T1000 (cell line): ENCODE results near the gene CDX1.

Experiments
- DNase-seq: peaks from one replicate; lab custom pipeline; 2025; ENCODE audit warnings: mixed read lengths; lab: John Stamatoyannopoulos, UW

CDX1 gene

DNA sequence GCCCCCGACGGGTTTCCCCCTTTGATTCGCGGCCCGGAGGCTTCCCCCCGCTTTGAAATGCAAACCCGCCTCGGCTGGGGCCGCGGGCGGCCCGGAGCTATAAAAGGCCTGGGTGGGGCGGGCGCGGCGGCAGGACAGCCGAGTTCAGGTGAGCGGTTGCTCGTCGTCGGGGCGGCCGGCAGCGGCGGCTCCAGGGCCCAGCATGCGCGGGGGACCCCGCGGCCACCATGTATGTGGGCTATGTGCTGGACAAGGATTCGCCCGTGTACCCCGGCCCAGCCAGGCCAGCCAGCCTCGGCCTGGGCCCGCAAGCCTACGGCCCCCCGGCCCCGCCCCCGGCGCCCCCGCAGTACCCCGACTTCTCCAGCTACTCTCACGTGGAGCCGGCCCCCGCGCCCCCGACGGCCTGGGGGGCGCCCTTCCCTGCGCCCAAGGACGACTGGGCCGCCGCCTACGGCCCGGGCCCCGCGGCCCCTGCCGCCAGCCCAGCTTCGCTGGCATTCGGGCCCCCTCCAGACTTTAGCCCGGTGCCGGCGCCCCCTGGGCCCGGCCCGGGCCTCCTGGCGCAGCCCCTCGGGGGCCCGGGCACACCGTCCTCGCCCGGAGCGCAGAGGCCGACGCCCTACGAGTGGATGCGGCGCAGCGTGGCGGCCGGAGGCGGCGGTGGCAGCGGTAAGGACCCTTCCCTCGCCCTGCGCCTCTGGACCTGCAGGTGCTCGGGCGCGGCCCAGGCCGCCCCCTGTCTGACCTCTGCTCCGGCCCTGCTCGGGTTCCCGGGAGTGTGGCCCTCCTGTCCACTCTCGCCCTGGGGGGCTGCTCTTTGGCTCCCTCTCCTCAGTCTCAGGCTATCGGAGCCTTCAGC, at the start of gene CDX1:
TSS of gene CDX1 (plus strand) at position 129 of the 862 bp plus-strand sequence. CDS start at position 228, 99 bp downstream.
- DNase-seq = no peak

DNA sequence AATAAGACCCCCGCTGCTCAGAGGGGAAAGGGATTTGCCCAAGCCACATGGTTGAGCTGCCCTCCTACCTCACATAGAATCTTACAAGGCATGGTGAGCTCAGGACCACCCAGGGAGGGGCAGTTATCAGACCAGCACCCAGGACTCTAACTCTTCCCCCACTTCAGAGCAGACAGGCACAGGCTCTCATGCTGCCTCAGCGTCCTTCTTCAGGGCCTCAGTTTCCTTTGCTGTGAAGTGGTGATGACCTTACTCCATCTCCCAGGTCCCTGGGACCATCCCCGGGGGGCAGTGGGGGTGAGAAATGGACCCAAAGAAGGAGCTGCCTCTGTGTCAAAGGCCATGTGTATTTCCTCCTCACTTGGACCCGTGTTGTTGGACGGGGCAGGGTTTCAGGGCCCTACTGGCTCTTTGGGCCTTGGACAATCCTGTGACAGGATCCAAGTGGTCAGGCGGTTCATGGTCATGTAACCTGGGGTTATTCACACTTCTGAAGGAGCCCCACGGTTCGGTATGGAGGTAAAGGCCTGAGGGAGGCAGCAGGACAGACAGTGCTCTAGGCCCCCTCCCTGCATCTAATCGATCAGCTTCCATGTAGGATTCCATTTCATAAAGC, 48.5 kb upstream of the CDX1 start:
- DNase-seq = no peak

DNA sequence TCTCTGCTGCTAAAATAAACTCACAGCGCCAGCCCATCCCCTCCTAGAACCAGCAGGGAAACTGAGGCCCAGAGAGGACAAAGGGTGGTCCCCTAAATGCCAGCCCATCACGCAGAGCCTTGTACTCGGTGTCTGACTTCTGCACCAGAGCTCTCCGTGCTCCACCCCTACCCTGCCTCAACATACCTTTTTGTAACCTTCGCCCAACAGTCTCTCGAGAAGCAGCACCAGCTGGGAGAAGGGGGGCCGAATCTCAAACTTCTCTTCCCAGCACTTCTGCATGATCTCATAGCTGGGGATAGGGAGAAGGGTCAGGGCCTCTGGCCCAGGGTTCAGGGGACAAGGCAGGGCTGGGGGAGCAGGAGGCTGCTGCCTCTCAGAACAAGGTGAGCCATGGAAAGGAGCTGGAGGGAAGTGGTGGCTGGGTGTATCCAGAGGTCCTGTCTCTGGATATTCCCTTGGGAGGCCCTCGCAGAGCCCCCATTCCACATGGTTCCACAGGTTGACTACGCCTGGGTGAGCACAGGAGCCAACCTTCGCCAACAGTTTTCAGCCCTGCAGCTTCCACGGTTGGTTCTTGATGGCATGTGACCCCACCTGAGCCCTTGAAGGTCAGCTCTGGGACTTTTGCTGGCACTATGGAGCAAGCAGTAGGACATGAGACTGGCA, 47.9 kb upstream of the CDX1 start:
- DNase-seq = no peak

DNA sequence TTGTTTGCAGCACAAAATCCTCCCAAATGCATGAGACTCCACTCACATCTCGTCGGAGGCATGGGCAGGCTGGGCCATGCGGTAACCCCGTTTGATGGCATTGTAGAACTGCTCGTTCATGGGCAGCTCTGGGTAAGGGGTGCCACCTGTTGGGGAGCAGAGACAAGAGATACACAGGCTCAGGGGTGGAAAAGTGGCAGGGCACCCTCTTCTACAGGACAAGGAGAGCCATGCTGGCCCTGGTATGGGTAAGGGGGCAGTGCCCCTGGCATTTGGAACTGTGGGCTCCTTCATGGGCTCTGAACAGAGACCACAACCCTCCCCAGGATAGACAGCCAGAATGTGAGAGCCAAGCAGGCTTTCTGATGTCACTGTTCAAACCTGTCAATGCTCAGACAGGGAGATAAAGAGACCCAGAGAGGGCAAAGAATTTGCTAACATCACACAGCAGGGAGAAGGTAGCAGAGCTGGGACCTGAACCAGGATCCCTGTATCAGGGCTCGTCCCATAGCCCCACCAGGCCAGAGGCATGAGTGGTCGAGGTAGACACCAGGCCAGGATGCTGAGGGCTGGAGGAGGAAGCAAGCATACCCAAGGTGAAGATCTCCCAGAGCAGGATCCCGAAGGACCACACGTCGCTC, 47.0 kb upstream of the CDX1 start:
- no peak for DNase-seq

DNA sequence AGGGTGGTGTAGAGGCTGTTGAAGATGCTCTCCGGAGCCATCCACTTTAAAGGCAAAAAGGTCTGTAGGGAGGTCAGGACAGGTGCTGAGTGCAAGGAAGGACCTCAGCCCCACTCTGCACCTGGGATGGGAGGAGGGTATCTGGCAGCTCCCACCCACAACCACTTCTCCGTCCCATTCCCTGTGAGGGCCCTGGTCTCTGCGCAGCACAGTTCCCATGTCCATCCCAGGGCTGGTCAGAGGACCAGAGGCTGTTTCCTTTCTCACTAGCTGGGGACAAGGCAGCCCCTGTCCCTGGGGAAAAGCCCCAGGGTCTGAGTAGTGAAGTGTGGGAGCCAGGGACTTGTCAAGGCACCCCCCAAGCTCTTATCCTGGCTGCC, 46.5 kb upstream of the CDX1 start:
- DNase-seq = no peak

DNA sequence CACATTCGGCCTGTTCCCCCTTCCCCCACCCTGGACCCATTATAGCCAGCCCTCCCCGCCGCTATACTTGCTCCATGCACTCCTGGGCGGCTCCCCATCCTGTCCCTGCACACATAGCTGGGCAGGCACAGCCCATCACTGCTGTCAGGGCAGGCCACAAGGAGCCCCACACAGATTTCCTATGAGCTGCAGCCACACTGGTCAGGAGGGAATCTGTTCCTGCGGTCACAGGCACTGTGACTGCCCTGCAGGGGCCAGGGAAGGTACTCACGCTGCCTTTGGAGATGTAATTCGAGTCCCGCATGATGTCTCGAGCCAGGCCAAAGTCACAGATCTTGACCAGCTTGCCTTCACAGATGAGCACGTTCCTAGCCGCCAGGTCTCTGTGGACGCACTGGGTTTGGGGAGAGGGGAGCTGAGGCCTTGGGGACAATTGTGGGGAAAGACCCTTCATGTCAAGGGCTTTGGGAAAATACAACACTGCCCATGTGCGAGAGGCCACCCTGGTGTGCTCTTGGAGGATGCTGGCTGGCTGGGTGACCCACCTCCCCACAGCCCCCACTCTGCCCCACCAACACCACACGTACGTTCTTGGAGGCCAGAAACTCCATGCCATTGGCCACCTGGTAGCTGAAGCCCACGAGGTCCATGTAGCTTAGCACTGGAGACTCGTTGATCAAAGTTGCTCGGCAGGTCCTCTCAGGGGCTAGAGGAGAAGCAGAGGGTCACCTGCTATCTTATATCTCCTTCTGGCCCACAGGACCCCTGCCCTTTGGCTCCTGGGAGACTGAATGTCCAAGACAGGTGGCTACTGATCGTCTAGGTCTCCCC, 45.7 kb upstream of the CDX1 start:
- DNase-seq = no peak

DNA sequence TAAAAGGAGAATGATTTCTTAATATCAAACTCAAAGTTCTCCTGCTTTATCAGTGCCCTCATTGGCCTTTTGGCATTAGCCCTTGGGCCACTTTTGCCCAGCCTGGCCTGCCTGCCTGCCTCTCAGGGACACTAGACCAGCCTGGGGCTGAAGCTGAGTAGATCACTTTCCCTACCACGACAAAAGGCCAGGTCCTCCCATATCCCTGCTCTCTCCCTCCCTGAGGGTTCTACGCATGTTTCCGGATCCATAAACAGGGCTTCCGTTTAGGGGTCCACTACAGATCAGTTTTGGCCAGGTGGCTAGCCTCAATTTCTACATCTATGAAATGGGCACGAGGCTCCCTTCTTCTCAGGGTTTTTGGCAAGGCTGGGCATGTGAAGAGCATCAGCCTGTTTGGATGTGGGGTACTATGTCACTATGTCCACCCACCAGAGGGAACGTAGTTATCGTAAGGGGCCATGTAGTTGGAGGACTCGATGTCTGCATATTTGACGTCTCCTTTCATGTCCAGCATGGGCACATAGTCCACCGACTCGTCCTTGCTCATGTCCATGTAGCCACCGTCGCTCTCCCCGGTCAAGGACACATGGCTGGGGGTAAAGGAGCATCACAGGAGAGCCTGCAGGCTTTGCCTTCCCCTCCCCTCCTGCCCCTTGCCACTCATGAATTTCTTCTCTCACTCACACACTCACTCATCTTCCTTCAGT, 45.0 kb upstream of the CDX1 start:
- DNase-seq = no peak

DNA sequence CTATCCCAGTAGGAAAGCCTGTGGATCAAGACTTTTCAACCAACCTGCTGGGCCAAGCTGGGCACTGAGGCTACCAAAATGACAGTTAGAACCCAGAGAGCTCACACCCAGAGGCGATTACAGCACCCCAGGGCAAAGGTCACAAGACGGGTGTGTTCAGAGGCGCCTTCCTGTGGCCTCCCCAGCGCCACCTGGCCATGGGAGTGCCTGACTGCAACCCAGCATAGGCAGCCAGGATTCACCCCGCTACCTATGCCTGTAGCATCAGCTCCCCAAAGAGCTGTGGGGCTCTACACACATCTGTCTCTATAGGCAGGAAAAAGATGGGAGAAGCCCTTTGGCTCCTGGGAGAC, 44.4 kb upstream of the CDX1 start:
- no peak for DNase-seq

DNA sequence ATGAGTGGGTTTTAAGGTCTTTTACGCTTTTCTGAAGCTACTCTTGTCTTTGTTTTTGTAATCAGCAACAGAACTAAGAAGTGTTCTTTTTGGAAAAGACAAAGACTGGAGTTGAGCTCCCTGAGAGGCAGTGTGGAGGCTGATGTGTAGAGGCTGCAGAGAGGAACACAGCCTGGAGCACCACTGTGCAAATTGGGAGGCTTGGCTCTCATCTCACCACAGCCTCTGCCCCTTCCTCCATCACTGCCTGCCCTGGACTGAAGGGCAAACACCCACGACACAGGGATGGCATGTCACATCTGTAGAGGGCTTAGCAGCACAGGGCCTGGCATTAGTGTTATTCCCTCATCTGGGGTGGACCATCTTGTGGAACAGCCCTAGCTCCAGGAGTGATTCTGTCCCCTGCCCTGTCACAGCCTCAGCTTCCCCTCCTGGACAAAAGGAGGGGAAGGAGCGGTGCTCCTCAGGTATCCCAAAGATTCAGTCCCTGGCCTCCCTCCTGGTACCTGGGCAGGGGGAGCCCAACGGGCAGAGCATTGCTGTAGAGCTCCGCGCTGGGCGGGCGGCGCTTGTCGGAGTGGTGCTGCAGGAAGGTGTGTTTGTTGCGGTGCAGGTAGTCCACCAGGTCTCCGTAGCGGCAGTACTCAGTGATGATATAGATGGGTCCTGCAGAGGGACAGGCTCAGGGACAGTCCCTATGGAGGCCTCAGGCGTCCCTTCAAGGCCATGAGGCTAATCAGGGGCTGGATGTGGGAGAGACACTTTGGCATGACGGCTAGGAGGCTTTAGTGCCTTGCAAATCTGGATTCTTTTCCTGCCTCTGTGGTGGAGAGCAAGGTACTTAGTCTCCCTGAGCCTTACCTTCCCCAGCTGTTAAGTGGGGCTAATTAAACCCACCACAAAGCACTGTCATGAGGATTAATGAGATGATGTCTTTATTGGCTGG, 43.8 kb upstream of the CDX1 start:
- no peak for DNase-seq

DNA sequence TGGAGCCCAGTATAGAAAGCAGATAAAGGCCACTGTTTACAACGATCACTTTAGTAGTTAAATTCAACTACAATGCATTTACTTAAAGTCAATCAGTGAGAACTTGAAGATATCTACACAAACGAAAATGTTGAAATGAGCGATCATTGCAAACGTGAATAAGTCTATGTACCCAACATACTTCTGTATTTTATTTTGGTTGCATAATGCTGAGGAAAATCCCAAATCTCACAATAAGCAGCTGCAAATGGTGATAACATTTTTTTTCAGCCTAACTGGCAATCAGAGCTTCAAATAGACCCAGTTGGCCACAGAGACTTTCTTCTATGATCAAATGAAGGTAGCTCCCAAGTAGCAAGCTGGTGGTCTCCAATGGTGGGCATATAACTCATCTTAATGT, 43.0 kb upstream of the CDX1 start:
- no peak for DNase-seq

DNA sequence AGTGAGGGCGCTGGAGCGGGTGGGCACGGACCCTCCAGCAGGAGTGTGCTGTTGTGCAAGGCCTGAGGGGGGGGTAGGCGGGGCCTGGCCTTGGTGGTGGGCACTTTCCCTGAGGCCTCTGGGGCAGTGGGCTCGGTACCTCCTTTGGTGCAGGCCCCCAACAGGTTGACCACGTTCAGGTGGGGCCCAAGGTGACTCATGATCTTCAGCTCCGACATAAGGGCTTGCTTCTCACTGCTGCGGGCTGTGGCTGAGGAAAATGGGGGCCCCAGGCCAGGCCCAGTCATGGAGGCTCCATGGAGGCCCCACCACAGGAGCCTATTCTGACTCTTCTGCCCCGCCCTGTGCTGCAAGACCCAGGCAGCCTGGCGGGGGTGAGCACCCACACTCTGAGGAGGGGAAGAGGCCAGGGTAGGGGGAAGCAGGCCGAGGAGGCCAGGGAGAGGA, 42.4 kb upstream of the CDX1 start:
- no peak for DNase-seq

DNA sequence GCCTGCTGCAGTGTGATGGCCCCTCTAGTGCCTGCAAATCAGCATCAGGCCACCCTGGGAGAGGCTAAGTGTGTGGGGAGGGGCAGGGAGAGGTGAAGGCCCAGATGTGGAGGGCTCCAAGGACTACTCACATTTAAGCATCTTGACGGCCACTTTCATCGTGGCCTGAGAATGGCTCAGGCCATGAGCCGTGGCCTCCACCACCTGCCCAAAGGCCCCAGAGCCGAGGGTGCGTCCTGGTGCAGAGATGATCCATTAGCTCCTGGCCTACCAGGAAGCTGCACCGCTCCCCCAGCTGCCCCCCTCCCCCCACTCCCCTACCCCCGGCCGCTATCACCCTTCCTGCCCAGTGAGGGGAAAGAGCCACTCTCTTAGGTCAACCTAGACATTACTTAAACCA, 42.0 kb upstream of the CDX1 start:
- no peak for DNase-seq

DNA sequence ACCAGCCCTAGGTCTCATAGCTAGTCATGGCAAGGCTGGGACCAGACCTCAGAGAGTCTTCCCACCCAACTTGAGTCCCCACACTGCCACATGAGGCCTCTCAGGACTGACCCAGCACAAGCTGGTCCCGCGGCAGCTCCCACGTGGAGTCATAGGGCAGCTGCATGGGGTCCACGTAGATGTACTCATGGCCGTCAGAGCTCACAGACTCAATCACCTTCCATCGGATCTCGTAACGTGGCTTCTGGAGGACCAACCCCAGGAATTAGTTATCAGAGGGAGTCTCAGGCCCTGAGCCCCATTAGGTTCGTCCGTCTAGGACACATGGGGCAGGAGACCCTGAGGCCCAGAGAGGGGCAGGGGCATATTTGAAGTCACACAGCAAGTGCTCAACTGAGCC, 41.2 kb upstream of the CDX1 start:
- no peak for DNase-seq

DNA sequence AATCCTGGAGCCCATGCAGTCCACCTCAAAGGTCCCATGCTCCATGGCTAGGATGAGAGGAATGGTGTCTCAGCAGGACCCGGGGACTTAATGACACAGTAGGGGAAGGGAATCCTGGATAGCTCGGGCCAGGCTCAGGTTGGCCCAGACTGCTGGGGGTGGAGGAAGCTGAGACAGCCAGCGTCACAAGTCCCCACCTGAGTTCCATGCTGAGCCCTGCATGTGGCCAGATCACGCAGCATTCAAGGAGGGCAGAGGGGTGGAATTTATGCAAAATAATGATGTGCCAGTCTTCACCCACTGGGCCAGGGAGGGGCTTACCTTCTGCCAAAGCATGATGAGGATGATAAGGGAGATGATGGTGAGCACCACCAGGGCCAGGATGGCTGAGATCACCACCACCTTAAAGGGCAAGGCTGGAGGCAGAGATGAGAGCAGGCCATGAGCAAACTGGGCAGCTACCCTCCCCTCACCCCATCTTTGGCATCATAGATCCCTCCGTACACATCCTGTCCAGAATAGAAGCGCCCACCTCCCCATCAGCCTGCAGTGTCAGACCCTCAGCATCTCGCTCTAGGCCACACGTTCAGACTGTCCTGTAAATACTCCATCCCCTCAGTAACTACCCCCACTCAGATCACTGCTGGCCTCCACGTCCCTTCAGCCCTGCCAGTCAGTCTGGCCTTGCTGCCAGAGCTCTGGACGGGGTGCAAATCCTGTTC, 40.2 kb upstream of the CDX1 start:
- DNase-seq = no peak

DNA sequence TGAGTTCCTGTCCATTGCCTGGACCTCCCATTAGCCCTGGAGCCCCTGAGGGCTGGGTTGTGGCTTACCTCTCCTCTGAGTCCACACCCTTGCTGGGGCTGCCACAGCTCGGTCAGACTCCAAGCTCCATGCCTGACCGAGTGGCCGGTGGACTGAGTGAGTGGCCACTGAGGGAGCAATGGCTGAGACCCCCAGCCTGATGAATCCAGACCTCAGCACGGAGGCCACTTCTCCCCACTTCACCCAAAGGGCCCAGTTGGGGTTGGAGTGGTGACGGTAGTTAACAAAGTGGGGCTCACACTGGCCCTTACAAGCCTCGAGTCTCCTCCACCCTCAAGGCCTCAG, 39.7 kb upstream of the CDX1 start:
- DNase-seq = no peak

DNA sequence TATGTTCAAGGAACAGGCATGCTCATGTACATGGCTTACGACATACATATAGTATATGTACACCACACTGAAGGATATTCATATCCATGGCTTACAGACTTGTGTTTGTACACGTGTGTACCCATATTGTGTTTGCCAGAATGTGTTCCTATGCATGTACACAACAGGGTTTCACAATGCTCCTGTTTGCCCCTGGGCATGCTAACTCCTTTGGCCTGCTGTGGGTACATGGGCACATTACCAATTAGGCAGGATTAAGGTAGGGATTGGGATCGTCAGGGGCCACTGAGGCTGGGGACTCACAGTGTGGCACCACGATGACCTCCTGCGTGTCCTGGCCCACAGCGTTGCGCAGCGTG, 37.1 kb upstream of the CDX1 start:
- no peak for DNase-seq

DNA sequence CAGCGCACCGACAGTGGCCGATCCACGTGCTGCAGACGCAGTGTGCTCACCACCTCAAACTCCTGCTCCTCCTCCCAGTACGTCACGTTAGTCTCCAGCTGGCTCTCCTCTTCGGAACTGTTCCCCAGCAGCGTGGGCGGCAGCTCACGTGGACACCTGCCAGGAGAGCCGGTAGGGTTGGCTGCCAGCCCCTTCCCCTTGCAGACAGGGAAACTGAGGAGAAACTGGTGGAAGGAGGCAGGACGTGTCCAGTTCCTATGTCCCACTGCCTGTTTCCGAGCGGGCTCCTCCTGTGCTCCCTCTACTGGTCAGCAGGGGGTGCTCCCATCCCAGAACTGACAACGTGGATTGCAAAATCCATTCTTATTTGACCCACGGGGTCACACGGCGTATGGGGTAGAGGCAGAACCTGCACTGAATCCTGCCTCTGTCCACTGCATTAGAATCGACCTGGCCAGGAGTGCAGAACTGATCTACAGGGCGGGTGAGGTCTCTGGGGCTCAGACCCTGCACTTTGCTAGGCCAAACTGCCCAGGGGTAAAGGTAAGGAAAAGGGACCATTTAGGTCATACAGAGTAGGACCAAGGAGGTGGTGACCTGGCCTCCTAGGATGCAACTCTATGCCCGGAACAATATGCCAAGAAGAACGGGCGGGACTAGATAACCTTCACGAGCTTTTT, 36.6 kb upstream of the CDX1 start:
- peak; percentile 38 for DNase-seq

DNA sequence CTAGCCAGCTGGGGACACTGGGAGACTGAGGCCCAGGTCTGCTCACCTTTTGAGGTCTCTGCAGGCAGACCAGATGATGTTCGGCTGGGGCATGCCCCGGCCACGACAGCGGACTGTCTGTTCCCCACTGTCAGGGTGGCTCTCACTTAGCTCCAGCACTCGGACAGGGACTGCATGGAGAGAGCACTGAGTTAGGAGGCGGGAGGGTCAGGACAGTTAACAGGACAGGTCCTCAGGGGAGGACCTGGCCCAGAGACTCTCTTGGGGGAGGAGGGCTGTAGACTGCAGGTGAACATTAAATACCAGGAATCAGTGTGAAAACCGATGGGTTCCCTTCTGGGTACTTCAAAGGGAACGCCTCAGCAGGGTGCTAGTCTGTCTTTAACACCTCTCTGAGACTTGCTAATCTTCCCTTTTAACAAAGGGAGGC, 36.1 kb upstream of the CDX1 start:
- no peak for DNase-seq

DNA sequence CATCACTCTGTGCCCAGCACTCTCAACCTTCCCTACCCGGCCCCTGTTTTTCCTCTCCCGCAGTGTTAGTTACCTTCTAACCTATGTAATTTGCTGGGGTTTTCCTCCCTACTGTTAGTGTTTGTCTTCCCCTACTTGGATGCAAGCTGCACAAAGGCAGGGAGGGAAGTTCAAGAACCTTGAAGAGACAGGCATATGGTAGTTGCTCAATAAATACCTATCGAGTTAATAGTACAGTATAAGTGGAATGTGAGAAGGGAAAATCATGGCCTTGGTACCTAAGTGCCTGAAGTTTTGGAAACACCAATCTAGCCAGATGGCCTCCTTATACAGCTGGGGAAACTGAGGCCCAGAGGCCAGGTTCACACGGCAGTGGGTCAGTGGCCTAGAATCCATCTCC, 35.1 kb upstream of the CDX1 start:
- no peak for DNase-seq
